Stomach (tissue), 4 donors: ENCODE data around the gene KCNAB2.

Experiments used
- CTCF ChIP-seq, 7 experiments: fragments of 450-650 bp in 4 of 7; fragments of 200-600 bp in 3 of 7; sonication (generic) in 3 of 7; IDR thresholded peaks; one replicate each; pipeline ENCODE4 v1.5.1; 2016 to 2019; ENCODE audit warnings: antibody characterized with exemption in 7 of 7, control low read depth in 2 of 7, mild to moderate bottlenecking in 1 of 7
- POLR2A ChIP-seq, 4 donors: fragments of 450-650 bp; IDR thresholded peaks; one replicate each; pipeline ENCODE4 v1.6.1; 2016; ENCODE audit warnings: antibody characterized with exemption in 4 of 4, control low read depth in 2 of 4, mild to moderate bottlenecking in 1 of 4, moderate library complexity in 1 of 4
- POLR2AphosphoS5 ChIP-seq, 3 donors: sonication (generic); formaldehyde crosslinking; IDR thresholded peaks; one replicate each; pipeline ENCODE4 v1.6.1; 2016; ENCODE audit warnings: antibody characterized with exemption in 3 of 3

- TF ChIP-seq CTCF (IDR thresholded peaks at IDR 0.05), result no peak
- TF ChIP-seq POLR2A (IDR thresholded peaks at IDR 0.05), result no peak
- no peak for TF ChIP-seq POLR2AphosphoS5 (IDR thresholded peaks at IDR 0.05)
Measured at GRCh38 chr1:6068073-6068472, 22.4 kb downstream of the KCNAB2 start.
